Endodermal cell (in vitro differentiated cells): Measurements from ENCODE around the gene TMEM40. TPM values are rescaled to one million over a fixed set of nuclear protein-coding genes. Genes with fewer than 3 reads are reported as not detected.

Experiments
- DNase-seq: peaks from one replicate; pipeline ENCODE4 v3.0.0-alpha.2; 2017
- H3K27ac ChIP-seq: 2 replicates; pipeline ENCODE4 v1.5.1; 2013; ENCODE audit warnings: mild to moderate bottlenecking, low read depth, low read length, moderate library complexity
- H3K27me3 ChIP-seq: 2 replicates; pipeline ENCODE4 v1.6.1; 2013; ENCODE audit warnings: mild to moderate bottlenecking, low read length, moderate library complexity; ENCODE audit not compliant: insufficient read depth, control insufficient read depth, poor library complexity, severe bottlenecking
- H3K36me3 ChIP-seq: 2 replicates; pipeline ENCODE4 v1.7.0; 2013; ENCODE audit warnings: mild to moderate bottlenecking, low read length, moderate library complexity; ENCODE audit not compliant: control insufficient read depth, insufficient read depth
- H3K4me1 ChIP-seq: one replicate; pipeline ENCODE4 v1.7.0; 2013; ENCODE audit warnings: low read length; ENCODE audit not compliant: control insufficient read depth, insufficient read depth
- H3K4me3 ChIP-seq: 2 replicates; pipeline ENCODE4 v1.5.1; 2013; ENCODE audit warnings: mild to moderate bottlenecking, low read length, moderate library complexity
- H3K9ac ChIP-seq: 2 replicates; pipeline ENCODE4 v1.6.1; 2013; ENCODE audit warnings: mild to moderate bottlenecking, low read length, moderate library complexity; ENCODE audit not compliant: poor library complexity, severe bottlenecking; ENCODE audit errors: extremely low read depth
- H3K9me3 ChIP-seq: 2 replicates; pipeline ENCODE4 v1.6.1; 2013; ENCODE audit warnings: mild to moderate bottlenecking, low read length, moderate library complexity; ENCODE audit not compliant: control insufficient read depth
- H3K27ac Mint-ChIP-seq: 2 replicates; pipeline ENCODE4 v1.8.0; 2020; ENCODE audit warnings: mixed read lengths
- H3K27me3 Mint-ChIP-seq: 2 replicates; pipeline ENCODE4 v1.8.0; 2021; ENCODE audit warnings: mild to moderate bottlenecking, mixed read lengths; ENCODE audit not compliant: insufficient read depth
- H3K36me3 Mint-ChIP-seq: 2 replicates; pipeline ENCODE4 v1.8.0; 2020; ENCODE audit warnings: low read depth, mixed read lengths
- H3K4me1 Mint-ChIP-seq: 2 replicates; pipeline ENCODE4 v1.8.0; 2020; ENCODE audit warnings: mixed read lengths
- H3K4me3 Mint-ChIP-seq: 2 replicates; pipeline ENCODE4 v1.8.0; 2020; ENCODE audit warnings: mild to moderate bottlenecking, moderate library complexity, mixed read lengths
- H3K9me3 Mint-ChIP-seq: 2 replicates; pipeline ENCODE4 v1.8.0; 2020; ENCODE audit warnings: mild to moderate bottlenecking, mixed read lengths
- WGBS, 2 experiments: methylation state at CpG; one replicate each; pipeline versions ENCODE4 v1.1.5 to v1.1.7; 2013; ENCODE audit warnings: missing lambda C conversion rate in 2 of 2, mixed read lengths in 1 of 2; ENCODE audit not compliant: insufficient coverage in 1 of 2, insufficient read length in 1 of 2; 5-methylcytosine and 5-hydroxymethylcytosine counted together
- total RNA-seq, 2 donors: library from RNA; stranded (reverse); fragmentation: NEBNext Ultra II Directional in 1 of 2; extraction: Animal tissue kit (Norgen Biotek cat#: 25700) in 1 of 2; gene quantifications; 2 replicates in 1 of 2; 3 replicates in 1 of 2; pipeline ENCODE4 v1.2.1, GENCODE V29; 2021
- TF ChIP-seq, protein P1 (sequence below): fragments of 200-600 bp; sonication (generic); conservative IDR thresholded peaks from 2 replicates; pipeline ENCODE4 v1.5.0; 2021; ENCODE audit warnings: antibody characterized with exemption, mild to moderate bottlenecking

The TMEM40 gene
- total RNA-seq, 2 donors from 2014 or later = not detected

DNA sequence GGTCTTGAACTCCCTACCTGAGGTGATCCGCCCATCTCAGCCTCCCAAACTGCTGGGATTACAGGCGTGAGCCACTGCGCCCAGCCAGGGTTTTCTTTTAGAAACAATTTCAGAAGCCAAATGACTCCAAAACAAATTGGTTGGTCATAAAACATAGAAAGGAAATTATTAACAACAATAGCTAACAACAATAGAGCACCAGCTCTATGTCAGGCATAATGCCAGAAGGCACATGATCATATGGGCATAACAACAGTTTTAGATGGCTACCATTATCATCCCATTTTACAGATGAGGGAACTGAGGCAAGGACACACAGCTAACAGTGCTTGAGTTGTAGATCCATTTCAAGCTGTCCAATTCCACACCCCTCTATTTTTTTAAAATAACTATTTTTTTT, 73.0 kb downstream of the TMEM40 start:
- WGBS, 2 experiments = 88 to 93% methylated on average over 3 of the region's 3 CpGs
- no peak overlapping the region for H3K4me3 Mint-ChIP-seq
- H3K27me3 Mint-ChIP-seq = peaks cover 6% of the 10 kb centered on the region
- Histone ChIP-seq H3K36me3 (no peaks in the 10 kb centered on the region), H3K9me3 (no peaks in the 10 kb centered on the region), H3K9ac (no peak overlapping the region), H3K4me3 (no peak overlapping the region), H3K27ac (no peak overlapping the region), H3K27me3 (no peaks in the 10 kb centered on the region), H3K4me1 (peaks cover 2% of the 10 kb centered on the region)
- H3K9me3 Mint-ChIP-seq = no peaks in the 10 kb centered on the region
- H3K4me1 Mint-ChIP-seq = no peaks in the 10 kb centered on the region
- no peaks in the 10 kb centered on the region for H3K36me3 Mint-ChIP-seq
- no peak for DNase-seq
- TF ChIP-seq, protein P1, sequence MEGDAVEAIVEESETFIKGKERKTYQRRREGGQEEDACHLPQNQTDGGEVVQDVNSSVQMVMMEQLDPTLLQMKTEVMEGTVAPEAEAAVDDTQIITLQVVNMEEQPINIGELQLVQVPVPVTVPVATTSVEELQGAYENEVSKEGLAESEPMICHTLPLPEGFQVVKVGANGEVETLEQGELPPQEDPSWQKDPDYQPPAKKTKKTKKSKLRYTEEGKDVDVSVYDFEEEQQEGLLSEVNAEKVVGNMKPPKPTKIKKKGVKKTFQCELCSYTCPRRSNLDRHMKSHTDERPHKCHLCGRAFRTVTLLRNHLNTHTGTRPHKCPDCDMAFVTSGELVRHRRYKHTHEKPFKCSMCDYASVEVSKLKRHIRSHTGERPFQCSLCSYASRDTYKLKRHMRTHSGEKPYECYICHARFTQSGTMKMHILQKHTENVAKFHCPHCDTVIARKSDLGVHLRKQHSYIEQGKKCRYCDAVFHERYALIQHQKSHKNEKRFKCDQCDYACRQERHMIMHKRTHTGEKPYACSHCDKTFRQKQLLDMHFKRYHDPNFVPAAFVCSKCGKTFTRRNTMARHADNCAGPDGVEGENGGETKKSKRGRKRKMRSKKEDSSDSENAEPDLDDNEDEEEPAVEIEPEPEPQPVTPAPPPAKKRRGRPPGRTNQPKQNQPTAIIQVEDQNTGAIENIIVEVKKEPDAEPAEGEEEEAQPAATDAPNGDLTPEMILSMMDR = no peak
- no peak overlapping the region for H3K27ac Mint-ChIP-seq

Other genes starting within 250 kb of the TMEM40 start
- under 1 TPM in 1 of 2 donors, not detected in 1; 0.84 TPM for gene MKRN2OS, start 213.8 kb downstream of the TMEM40 start, total RNA-seq
- 10 to 100 TPM; 18.8 to 23.3 TPM for gene MKRN2, start 202.2 kb downstream of the TMEM40 start, total RNA-seq
- 100 to 1,000 TPM in 1 of 2 donors, 10 to 100 TPM in 1; 95.4 to 116 TPM for gene RAF1, start 95.1 kb downstream of the TMEM40 start, total RNA-seq
- gene CAND2, start 37.4 kb upstream of the TMEM40 start, total RNA-seq = 10 to 100 TPM in 1 of 2 donors, 1 to 10 TPM in 1; 7.8 to 15.0 TPM
- 1,000 to 10,000 TPM; 1,362 to 1,580 TPM for gene RPL32, start 82.3 kb upstream of the TMEM40 start, total RNA-seq